ENCODE data around the gene PPP1R3G. TPM values are rescaled to one million over a fixed set of nuclear protein-coding genes. Genes with fewer than 3 reads are reported as not detected.

The PPP1R3G gene
- polyA plus RNA-seq, 2 of the 4 experiments (the other 2 are of a cell fraction), result 0.21 to 0.72 TPM

DNA sequence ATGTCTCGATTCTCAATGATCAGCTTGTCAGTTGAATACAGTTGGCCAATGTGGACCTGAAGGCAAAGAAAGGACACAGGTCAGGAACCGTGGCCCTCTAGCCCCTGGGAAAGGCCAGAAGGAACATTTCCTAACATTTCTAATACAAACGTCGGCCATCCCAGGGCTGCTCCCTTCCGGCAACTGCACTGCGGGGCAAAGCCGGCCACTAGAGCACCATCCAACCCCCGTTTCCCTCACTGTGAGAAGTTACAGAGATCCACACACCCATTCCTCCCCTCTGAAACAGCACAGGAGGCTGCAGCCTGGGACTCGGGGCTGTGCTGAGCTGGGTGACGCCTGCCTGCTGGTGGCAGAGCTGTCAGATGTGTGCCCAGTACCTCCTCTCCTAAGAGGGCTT is 24.3 kb downstream of the PPP1R3G start:
- ChIA-PET POLR2A (no interaction called here), CTCF (interaction anchor here (0.5 kb wide), 1 partner anchor 127 kb away, joined by 3 read pairs; no protein-coding TSS in a partner anchor)
- DNase-seq (ENCODE audit: low read depth in 1 of 2, low spot score in 1 of 2) (no peak), ATAC-seq (no peak), FAIRE-seq (no peak)
- H3K27ac ChIP-seq, result no peak overlapping the region
- H3K4me1 ChIP-seq, result peaks cover 7% of the 10 kb centered on the region; the same call in 2 of the 3 replicates
- H3K9me3 ChIP-seq, result no peaks in the 10 kb centered on the region
- H3K4me2 ChIP-seq, result no peak overlapping the region
- H3K4me3 ChIP-seq, result no peak overlapping the region
- no peak for TF ChIP-seq ZSCAN20 (CRISPR knock-in tag; IDR thresholded peaks at IDR 0.05)
- TF ChIP-seq FOSL2 (IDR thresholded peaks at IDR 0.05), result no peak
- no peak for TF ChIP-seq FOSL2 (CRISPR knock-in tag; IDR thresholded peaks at IDR 0.05)
- TF ChIP-seq HEYL (CRISPR knock-in tag; IDR thresholded peaks at IDR 0.05), result no peak
- no peak for TF ChIP-seq ZFP36 (IDR thresholded peaks at IDR 0.05; ENCODE audit: borderline replicate concordance, partially characterized antibody)
- TF ChIP-seq, protein P1, sequence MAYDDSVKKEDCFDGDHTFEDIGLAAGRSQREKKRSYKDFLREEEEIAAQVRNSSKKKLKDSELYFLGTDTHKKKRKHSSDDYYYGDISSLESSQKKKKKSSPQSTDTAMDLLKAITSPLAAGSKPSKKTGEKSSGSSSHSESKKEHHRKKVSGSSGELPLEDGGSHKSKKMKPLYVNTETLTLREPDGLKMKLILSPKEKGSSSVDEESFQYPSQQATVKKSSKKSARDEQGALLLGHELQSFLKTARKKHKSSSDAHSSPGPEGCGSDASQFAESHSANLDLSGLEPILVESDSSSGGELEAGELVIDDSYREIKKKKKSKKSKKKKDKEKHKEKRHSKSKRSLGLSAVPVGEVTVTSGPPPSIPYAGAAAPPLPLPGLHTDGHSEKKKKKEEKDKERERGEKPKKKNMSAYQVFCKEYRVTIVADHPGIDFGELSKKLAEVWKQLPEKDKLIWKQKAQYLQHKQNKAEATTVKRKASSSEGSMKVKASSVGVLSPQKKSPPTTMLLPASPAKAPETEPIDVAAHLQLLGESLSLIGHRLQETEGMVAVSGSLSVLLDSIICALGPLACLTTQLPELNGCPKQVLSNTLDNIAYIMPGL (CRISPR knock-in tag; IDR thresholded peaks at IDR 0.05; ENCODE audit: borderline replicate concordance), result no peak
- TF ChIP-seq NFE2L2 (conservative IDR thresholded peaks at IDR 0.05; ENCODE audit: low read length), result no peak
- TF ChIP-seq, protein P2, sequence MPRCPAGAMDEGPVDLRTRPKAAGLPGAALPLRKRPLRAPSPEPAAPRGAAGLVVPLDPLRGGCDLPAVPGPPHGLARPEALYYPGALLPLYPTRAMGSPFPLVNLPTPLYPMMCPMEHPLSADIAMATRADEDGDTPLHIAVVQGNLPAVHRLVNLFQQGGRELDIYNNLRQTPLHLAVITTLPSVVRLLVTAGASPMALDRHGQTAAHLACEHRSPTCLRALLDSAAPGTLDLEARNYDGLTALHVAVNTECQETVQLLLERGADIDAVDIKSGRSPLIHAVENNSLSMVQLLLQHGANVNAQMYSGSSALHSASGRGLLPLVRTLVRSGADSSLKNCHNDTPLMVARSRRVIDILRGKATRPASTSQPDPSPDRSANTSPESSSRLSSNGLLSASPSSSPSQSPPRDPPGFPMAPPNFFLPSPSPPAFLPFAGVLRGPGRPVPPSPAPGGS (IDR thresholded peaks at IDR 0.05), result no peak
- TF ChIP-seq RNF2 (IDR thresholded peaks at IDR 0.05; ENCODE audit: borderline replicate concordance, low read depth), result no peak
- no peak for TF ChIP-seq EP300 (IDR thresholded peaks at IDR 0.05)
- no peak for TF ChIP-seq FOSB (CRISPR knock-in tag; IDR thresholded peaks at IDR 0.05)
- no peak for TF ChIP-seq GATA3 (IDR thresholded peaks at IDR 0.05; ENCODE audit: borderline replicate concordance)
- TF ChIP-seq, protein P3, sequence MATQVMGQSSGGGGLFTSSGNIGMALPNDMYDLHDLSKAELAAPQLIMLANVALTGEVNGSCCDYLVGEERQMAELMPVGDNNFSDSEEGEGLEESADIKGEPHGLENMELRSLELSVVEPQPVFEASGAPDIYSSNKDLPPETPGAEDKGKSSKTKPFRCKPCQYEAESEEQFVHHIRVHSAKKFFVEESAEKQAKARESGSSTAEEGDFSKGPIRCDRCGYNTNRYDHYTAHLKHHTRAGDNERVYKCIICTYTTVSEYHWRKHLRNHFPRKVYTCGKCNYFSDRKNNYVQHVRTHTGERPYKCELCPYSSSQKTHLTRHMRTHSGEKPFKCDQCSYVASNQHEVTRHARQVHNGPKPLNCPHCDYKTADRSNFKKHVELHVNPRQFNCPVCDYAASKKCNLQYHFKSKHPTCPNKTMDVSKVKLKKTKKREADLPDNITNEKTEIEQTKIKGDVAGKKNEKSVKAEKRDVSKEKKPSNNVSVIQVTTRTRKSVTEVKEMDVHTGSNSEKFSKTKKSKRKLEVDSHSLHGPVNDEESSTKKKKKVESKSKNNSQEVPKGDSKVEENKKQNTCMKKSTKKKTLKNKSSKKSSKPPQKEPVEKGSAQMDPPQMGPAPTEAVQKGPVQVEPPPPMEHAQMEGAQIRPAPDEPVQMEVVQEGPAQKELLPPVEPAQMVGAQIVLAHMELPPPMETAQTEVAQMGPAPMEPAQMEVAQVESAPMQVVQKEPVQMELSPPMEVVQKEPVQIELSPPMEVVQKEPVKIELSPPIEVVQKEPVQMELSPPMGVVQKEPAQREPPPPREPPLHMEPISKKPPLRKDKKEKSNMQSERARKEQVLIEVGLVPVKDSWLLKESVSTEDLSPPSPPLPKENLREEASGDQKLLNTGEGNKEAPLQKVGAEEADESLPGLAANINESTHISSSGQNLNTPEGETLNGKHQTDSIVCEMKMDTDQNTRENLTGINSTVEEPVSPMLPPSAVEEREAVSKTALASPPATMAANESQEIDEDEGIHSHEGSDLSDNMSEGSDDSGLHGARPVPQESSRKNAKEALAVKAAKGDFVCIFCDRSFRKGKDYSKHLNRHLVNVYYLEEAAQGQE (IDR thresholded peaks at IDR 0.05), result no peak
- WGBS (ENCODE audit: missing lambda C conversion rate), result 87% methylated on average over 9 of the region's 10 CpGs

DNA sequence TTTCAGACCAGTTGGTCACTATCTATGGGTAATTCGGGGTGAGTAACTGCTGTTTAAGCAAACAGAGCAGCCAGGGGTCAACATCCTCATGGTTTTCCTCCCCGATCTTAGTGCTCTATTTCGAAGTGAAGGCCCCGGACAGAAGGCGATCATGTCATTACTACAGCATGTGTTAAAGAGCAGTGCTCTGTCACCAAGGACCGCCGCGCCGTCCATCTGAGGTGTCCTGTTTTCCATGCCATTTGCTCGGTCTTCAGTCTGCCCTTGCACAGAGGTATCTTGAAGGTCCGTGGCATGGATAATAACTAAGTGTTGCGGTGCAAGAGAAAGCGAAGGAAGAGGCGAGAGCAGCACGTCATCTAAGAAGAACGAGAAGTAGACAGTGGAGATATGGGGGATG is 25.1 kb downstream of the PPP1R3G start:
- 88% methylated on average over 16 of the region's 16 CpGs for WGBS (ENCODE audit: missing lambda C conversion rate)
- no peak overlapping the region for H3K4me2 ChIP-seq
- CTCF ChIA-PET, result no interaction called here
- POLR2A ChIA-PET, result no interaction called here
- no peak for DNase-seq (ENCODE audit: low read depth in 1 of 2, low spot score in 1 of 2)
- no peak for ATAC-seq
- peaks cover 7% of the 10 kb centered on the region; the same call in 2 of the 3 replicates for H3K4me1 ChIP-seq
- H3K27ac ChIP-seq, result no peak overlapping the region
- TF ChIP-seq MAZ (IDR thresholded peaks at IDR 0.05; ENCODE audit: borderline replicate concordance, low read depth, low read length) (no peak), TFCP2L1 (CRISPR knock-in tag; IDR thresholded peaks at IDR 0.05) (no peak), EHF (CRISPR knock-in tag; IDR thresholded peaks at IDR 0.05) (no peak), EHMT2 (IDR thresholded peaks at IDR 0.05; ENCODE audit: low read depth) (no peak), CHD2 (IDR thresholded peaks at IDR 0.05; ENCODE audit: low read length, partially characterized antibody) (no peak)
- TF ChIP-seq, protein P4, sequence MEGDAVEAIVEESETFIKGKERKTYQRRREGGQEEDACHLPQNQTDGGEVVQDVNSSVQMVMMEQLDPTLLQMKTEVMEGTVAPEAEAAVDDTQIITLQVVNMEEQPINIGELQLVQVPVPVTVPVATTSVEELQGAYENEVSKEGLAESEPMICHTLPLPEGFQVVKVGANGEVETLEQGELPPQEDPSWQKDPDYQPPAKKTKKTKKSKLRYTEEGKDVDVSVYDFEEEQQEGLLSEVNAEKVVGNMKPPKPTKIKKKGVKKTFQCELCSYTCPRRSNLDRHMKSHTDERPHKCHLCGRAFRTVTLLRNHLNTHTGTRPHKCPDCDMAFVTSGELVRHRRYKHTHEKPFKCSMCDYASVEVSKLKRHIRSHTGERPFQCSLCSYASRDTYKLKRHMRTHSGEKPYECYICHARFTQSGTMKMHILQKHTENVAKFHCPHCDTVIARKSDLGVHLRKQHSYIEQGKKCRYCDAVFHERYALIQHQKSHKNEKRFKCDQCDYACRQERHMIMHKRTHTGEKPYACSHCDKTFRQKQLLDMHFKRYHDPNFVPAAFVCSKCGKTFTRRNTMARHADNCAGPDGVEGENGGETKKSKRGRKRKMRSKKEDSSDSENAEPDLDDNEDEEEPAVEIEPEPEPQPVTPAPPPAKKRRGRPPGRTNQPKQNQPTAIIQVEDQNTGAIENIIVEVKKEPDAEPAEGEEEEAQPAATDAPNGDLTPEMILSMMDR (IDR thresholded peaks at IDR 0.05), result no peak
- TF ChIP-seq, protein P5, sequence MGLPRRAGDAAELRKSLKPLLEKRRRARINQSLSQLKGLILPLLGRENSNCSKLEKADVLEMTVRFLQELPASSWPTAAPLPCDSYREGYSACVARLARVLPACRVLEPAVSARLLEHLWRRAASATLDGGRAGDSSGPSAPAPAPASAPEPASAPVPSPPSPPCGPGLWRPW (IDR thresholded peaks at IDR 0.05), result no peak
- no peak overlapping the region for H3K4me3 ChIP-seq
- FAIRE-seq, result no peak
- H3K9me3 ChIP-seq, result no peaks in the 10 kb centered on the region
